CD4-positive, CD25-positive, alpha-beta regulatory T cell (primary cell): ENCODE measurements around the gene USP6. TPM values are rescaled to one million over a fixed set of nuclear protein-coding genes. Genes with fewer than 3 reads are reported as not detected.
"Not testable (repeated sequence)": the region's sequence is repeated elsewhere in the genome, so short reads cannot be mapped to it uniquely, and the experiment has no call there.

Source experiments
- ATAC-seq, 2 donors: fragments of 150-1000 bp; cut with Tn5 transposase; one replicate each; pipeline ENCODE4 v1.10.0; 2021; ENCODE audit warnings: low read depth in 2 of 2, moderate number of reproducible peaks in 2 of 2, moderate library complexity in 1 of 2
- DNase-seq, 3 donors: peaks; one replicate each; pipeline versions ENCODE4 v3.0.0 to v3.0.0-alpha.2; 2012 to 2022; ENCODE audit warnings: mixed read lengths in 1 of 3
- H3K27ac ChIP-seq: one replicate; pipeline ENCODE4 v1.7.0; 2013; ENCODE audit warnings: mild to moderate bottlenecking, low read length; ENCODE audit not compliant: insufficient read depth, poor library complexity, severe bottlenecking
- H3K27me3 ChIP-seq: one replicate; pipeline ENCODE4 v1.7.0; 2013; ENCODE audit warnings: low read length; ENCODE audit not compliant: control insufficient read depth, insufficient read depth
- H3K36me3 ChIP-seq: one replicate; pipeline ENCODE4 v1.7.0; 2013; ENCODE audit warnings: mild to moderate bottlenecking, low read length, moderate library complexity; ENCODE audit not compliant: control insufficient read depth, insufficient read depth
- H3K4me1 ChIP-seq: 2 replicates; pipeline ENCODE4 v1.7.0; 2013; ENCODE audit warnings: mild to moderate bottlenecking, low read length; ENCODE audit not compliant: insufficient read depth, control insufficient read depth, poor library complexity, severe bottlenecking
- H3K4me3 ChIP-seq: one replicate; pipeline ENCODE4 v1.7.0; 2013; ENCODE audit warnings: low read depth, mild to moderate bottlenecking, low read length, moderate library complexity
- H3K9me3 ChIP-seq, 2 experiments: 1 replicate in 1 of 2; 2 replicates in 1 of 2; pipeline ENCODE4 v1.7.0; 2013; ENCODE audit warnings: low read length in 2 of 2, mild to moderate bottlenecking in 1 of 2, moderate library complexity in 1 of 2; ENCODE audit not compliant: control insufficient read depth in 2 of 2
- H3K27ac Mint-ChIP-seq, 3 donors: one replicate each; pipeline ENCODE4 v1.8.0; 2020 to 2022; ENCODE audit warnings: mild to moderate bottlenecking in 3 of 3, mixed read lengths in 3 of 3, moderate library complexity in 2 of 3
- H3K27me3 Mint-ChIP-seq: one replicate; pipeline ENCODE4 v1.8.0; 2022; ENCODE audit warnings: mild to moderate bottlenecking, mixed read lengths
- H3K36me3 Mint-ChIP-seq: one replicate; pipeline ENCODE4 v1.8.0; 2020; ENCODE audit warnings: mixed read lengths
- H3K4me1 Mint-ChIP-seq, 4 donors: one replicate each; pipeline ENCODE4 v1.8.0; 2020 to 2022; ENCODE audit warnings: mixed read lengths in 4 of 4, mild to moderate bottlenecking in 1 of 4
- H3K4me3 Mint-ChIP-seq, 4 donors: one replicate each; pipeline ENCODE4 v1.8.0; 2020 to 2022; ENCODE audit warnings: mild to moderate bottlenecking in 4 of 4, mixed read lengths in 4 of 4, moderate library complexity in 3 of 4
- H3K9me3 Mint-ChIP-seq, 7 donors: one replicate each; pipeline ENCODE4 v1.8.0; 2020 to 2022; ENCODE audit warnings: mixed read lengths in 7 of 7, mild to moderate bottlenecking in 3 of 7, moderate library complexity in 2 of 7
- polyA plus RNA-seq, 4 donors: library from polyadenylated mRNA; unstranded; fragments of 300-500 nt; fragmentation: Illumina TruSeq; gene quantifications; one replicate each; pipeline ENCODE4 v1.2.3, GENCODE V29; 2021
- total RNA-seq: library from RNA; stranded (reverse); gene quantifications from one replicate; pipeline ENCODE4 v1.2.3, GENCODE V29; 2022

USP6 gene
- total and polyA plus RNA-seq, 5 donors from 2014 or later, result 0.02 to 0.10 (median 0.06) TPM; not detected in 2

DNA sequence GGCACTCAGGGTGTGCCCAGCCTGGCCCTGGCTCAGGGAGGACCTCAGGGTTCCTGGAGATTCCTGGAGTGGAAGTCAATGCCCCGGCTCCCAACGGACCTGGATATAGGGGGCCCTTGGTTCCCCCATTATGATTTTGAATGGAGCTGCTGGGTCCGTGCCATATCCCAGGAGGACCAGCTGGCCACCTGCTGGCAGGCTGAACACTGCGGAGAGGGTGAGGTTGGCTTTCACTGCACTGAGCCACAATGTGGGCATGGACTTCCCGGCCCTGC lies 23.6 kb downstream of the USP6 start:
- Mint-ChIP-seq H3K27ac (no peak overlapping the region), H3K9me3 (no peaks in the 10 kb centered on the region), H3K27me3 (peaks cover 2% of the 10 kb centered on the region), H3K4me3 (no peak overlapping the region), H3K36me3 (no peaks in the 10 kb centered on the region), H3K4me1 (no peaks in the 10 kb centered on the region)
- no peak overlapping the region for H3K4me3 ChIP-seq
- H3K9me3 ChIP-seq, result no peaks in the 10 kb centered on the region
- no peaks in the 10 kb centered on the region for H3K36me3 ChIP-seq
- H3K27me3 ChIP-seq, result no peaks in the 10 kb centered on the region
- no peaks in the 10 kb centered on the region for H3K4me1 ChIP-seq
- no peak overlapping the region for H3K27ac ChIP-seq
- ATAC-seq (no peak), DNase-seq (no peak)

DNA sequence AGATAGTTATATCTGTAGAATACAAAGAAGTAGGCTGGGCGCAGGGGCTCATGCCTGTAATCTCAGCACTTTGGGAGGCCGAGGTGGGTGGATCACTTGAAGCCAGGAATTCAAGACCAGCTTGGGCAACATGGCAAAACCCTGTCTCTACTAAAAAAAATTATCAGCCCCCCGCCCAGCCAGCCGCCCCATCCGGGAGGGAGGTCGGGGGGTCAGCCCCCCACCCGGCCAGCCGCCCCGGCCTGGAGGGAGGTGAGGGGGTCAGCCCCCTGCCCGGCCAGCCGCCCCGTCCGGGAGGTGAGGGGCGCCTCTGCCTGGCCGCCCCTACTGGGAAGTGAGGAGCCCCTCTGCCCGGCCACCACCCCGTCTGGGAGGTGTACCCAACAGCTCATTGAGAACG lies 27.0 kb downstream of the USP6 start:
- not testable (repeated sequence) for H3K4me1 ChIP-seq, H3K27me3 ChIP-seq, H3K9me3 Mint-ChIP-seq, H3K4me3 Mint-ChIP-seq, DNase-seq, ATAC-seq, H3K27ac ChIP-seq, H3K36me3 ChIP-seq, H3K36me3 Mint-ChIP-seq, H3K4me3 ChIP-seq, H3K27ac Mint-ChIP-seq, H3K4me1 Mint-ChIP-seq, H3K9me3 ChIP-seq
- H3K27me3 Mint-ChIP-seq, result peaks cover 21% of the 10 kb centered on the region

DNA sequence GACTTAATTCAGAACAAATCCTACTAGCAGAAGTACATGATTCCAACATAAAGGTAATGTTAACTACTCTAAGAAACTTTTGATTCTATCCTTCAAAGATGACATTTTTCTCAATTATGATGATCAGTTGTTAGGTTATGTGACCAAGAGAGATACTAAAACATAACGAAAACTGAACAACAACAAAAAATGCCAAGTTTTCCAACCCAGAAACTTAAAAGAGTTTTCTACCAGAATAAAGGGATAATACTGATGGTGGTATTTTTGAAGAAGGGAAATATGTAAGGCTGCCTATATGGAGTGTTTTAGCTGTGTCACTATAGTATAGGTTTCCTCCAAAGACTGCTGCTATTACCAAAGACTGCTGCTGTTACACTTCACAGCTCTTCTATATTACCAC lies 30.3 kb downstream of the USP6 start:
- not testable (repeated sequence) for H3K36me3 ChIP-seq, H3K4me1 ChIP-seq, H3K4me3 Mint-ChIP-seq, ATAC-seq, H3K27me3 ChIP-seq, DNase-seq, H3K27ac ChIP-seq, H3K4me1 Mint-ChIP-seq, H3K27ac Mint-ChIP-seq, H3K9me3 ChIP-seq, H3K4me3 ChIP-seq, H3K36me3 Mint-ChIP-seq, H3K9me3 Mint-ChIP-seq
- H3K27me3 Mint-ChIP-seq, result peaks cover 37% of the 10 kb centered on the region

DNA sequence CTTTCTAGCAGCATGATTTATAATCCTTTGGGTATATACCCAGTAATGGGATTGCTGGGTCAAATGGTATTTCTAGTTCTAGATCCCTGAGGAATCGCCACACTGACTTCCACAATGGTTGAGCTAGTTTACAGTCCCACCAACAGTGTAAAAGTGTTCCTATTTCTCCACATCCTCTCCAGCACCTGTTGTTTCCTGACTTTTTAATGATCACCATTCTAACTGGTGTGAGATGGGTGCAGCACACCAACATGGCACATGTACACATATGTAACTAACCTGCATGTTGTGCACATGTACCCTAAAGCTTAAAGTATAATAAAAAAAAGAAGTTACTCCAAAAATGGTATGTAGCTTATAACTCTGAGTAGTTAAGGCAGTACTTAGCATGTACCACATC lies 44.9 kb downstream of the USP6 start:
- DNase-seq, result not testable (repeated sequence)

DNA sequence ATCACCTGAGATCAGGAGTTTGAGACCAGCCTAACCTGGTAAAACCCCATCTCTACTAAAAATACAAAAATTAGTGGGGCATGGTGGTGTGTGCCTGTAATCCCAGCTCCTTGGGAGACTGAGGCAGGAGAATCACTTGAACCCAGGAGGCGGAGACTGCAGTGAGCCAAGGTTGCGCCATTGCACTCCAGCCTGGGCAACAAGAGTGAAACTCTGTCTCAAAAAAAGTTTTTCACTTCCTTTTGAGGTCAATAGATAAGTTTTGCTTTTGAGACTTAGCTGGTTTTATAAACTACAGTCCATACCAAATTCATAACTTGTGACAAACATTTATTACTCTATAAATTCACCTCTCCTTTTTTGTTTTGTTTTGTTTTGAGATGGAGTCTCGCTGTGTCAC lies 46.0 kb downstream of the USP6 start:
- not testable (repeated sequence) for H3K27ac ChIP-seq, H3K9me3 Mint-ChIP-seq, H3K27me3 ChIP-seq, H3K27ac Mint-ChIP-seq, H3K4me1 ChIP-seq, H3K4me3 Mint-ChIP-seq, H3K4me3 ChIP-seq, DNase-seq, H3K9me3 ChIP-seq, H3K4me1 Mint-ChIP-seq, H3K36me3 ChIP-seq, H3K36me3 Mint-ChIP-seq, ATAC-seq
- H3K27me3 Mint-ChIP-seq, result peaks cover 31% of the 10 kb centered on the region

More for the DNA sequence above, 44.9 kb downstream of the USP6 start:
- not testable (repeated sequence) for H3K9me3 Mint-ChIP-seq, H3K4me1 ChIP-seq, H3K4me3 ChIP-seq, ATAC-seq, H3K4me1 Mint-ChIP-seq, H3K36me3 ChIP-seq, H3K4me3 Mint-ChIP-seq, H3K27ac ChIP-seq, H3K27ac Mint-ChIP-seq, H3K9me3 ChIP-seq, H3K27me3 ChIP-seq, H3K36me3 Mint-ChIP-seq
- H3K27me3 Mint-ChIP-seq, result peaks cover 31% of the 10 kb centered on the region

DNA sequence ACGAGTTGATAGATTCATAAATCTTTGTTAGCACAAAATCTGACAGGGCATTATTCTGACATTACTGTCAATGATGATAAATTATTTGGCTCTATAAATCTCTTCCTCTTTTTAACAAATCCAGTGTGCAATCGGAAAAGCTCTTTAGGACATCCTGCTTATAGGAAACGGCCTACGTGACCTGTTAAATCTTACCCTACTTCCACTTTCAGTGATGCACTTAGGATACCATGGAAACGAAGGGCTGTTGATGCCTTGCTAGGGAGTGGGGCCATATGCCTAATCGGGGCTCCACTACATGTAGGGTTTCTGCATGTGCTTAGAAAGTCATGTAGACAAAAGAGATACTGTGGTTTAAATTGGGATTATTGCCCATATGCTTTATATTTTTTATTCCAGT lies 48.6 kb downstream of the USP6 start:
- no peaks in the 10 kb centered on the region for H3K36me3 Mint-ChIP-seq
- H3K4me1 Mint-ChIP-seq, result no peaks in the 10 kb centered on the region
- no peak for ATAC-seq
- H3K27ac ChIP-seq, result no peak overlapping the region
- H3K27me3 Mint-ChIP-seq, result peaks cover 25% of the 10 kb centered on the region
- no peaks in the 10 kb centered on the region for H3K9me3 ChIP-seq
- no peaks in the 10 kb centered on the region for H3K36me3 ChIP-seq
- no peak overlapping the region for H3K27ac Mint-ChIP-seq
- H3K9me3 Mint-ChIP-seq, result peaks cover 0 to 3% (median 0%) of the 10 kb centered on the region in 7 donors
- H3K4me3 ChIP-seq, result no peak overlapping the region
- H3K4me3 Mint-ChIP-seq, result no peak overlapping the region
- H3K4me1 ChIP-seq, result no peaks in the 10 kb centered on the region
- H3K27me3 ChIP-seq, result peaks cover 3% of the 10 kb centered on the region
- DNase-seq, result no peak

DNA sequence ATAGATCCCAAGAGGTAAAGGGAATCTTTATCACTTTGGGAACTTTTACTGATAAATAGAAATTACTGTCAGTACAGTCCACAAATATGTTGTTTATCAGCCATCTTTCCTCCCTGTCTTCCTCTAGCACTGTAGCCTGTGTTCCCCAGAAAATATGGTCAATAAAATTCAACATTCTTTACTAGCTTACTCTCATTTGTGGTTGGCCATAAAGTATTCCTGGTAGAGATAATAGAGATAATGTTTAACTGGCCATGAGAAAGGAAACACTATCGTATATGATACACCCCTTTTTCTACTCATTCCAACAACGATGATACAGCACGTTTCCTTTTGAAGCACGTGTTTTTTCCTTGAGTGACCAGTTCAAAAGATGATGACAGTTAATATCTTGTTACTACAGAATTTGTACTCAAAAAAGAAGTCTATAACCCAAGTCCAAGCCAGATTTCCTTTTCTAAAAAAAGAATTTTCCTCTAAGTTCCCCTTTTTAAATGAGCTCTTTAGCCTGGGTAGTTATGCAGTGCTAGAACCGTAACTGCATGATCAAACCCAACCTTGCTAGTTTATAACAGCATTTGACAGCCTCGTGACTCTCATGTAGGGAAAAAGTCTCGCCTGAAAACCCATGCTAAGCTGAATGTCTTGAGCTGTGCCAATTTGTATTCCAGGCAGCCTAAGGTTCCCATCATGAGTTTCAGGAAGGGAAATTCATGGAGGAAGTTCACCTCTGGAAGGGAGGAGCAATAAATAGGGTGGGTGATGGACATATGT lies 50.1 kb downstream of the USP6 start:
- H3K4me1 ChIP-seq, H3K9me3 ChIP-seq, H3K4me3 ChIP-seq, H3K36me3 ChIP-seq, H3K27me3 ChIP-seq, H3K36me3 Mint-ChIP-seq, H3K27ac Mint-ChIP-seq, H3K4me3 Mint-ChIP-seq, DNase-seq, H3K9me3 Mint-ChIP-seq, ATAC-seq, H3K4me1 Mint-ChIP-seq, H3K27ac ChIP-seq: not testable (repeated sequence)
- H3K27me3 Mint-ChIP-seq, result peaks cover 12% of the 10 kb centered on the region

DNA sequence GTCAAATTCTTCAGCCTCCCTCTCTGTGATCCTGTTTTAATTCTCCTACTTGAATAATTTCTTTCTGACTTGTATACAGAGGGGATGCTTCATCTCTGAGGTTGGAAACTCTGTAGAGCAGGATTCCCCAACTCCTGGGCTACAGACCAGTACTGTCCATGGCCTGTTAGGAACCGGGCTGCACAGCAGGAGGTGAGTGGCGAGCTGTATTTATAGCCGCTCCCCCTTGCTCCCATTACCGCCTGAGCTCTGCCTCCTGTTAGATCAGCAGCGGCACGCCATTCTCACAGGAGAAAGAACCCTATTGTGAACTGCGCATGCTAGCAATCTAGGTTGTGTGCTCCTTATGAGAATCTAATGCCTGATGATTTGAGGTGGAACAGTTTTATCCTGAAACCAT lies 59.2 kb downstream of the USP6 start:
- Mint-ChIP-seq H3K9me3 (peaks cover 0 to 43% (median 21%) of the 10 kb centered on the region in 7 donors), H3K36me3 (peaks cover 16% of the 10 kb centered on the region)
- ATAC-seq, H3K27me3 ChIP-seq, H3K27ac ChIP-seq, H3K4me1 Mint-ChIP-seq, H3K27ac Mint-ChIP-seq, H3K27me3 Mint-ChIP-seq, H3K4me3 Mint-ChIP-seq, DNase-seq, H3K4me1 ChIP-seq, H3K4me3 ChIP-seq, H3K36me3 ChIP-seq: not testable (repeated sequence)
- peaks cover 36 to 49% of the 10 kb centered on the region in 2 experiments for H3K9me3 ChIP-seq
